Erythroblast (primary cell): Measurements from ENCODE around the gene AP4S1.
A peak's percentile ranks its signal among the peaks of the same experiment; 100 is the strongest.
"Not testable (repeated sequence)": the region's sequence is repeated elsewhere in the genome, so short reads cannot be mapped to it uniquely, and the experiment has no call there.

Experiments
- DNase-seq, 2 experiments: peaks; one replicate each; lab custom pipeline; 2025; lab: John Stamatoyannopoulos, UW
- GATA1 ChIP-seq: IDR thresholded peaks from 2 replicates; pipeline ENCODE4 v1.6.1; 2011; ENCODE audit warnings: low read depth, mild to moderate bottlenecking, control low read depth, low read length, moderate library complexity
- POLR2A ChIP-seq: IDR thresholded peaks from 2 replicates; pipeline ENCODE4 v1.6.1; 2011; ENCODE audit warnings: mild to moderate bottlenecking, low read length

The AP4S1 gene

GRCh38 chr14:30998100-30998706 lies 27.2 kb upstream of the AP4S1 start:
- TF ChIP-seq POLR2A (no peak), GATA1 (no peak)

GRCh38 chr14:30999038-30999773 lies 26.2 kb upstream of the AP4S1 start:
- no peak for DNase-seq

More at GRCh38 chr14:30998100-30998706, 27.2 kb upstream of the AP4S1 start:
- DNase-seq, result no peak

GRCh38 chr14:31000629-31001338 lies 24.7 kb upstream of the AP4S1 start:
- TF ChIP-seq POLR2A (no peak), GATA1 (no peak)
- DNase-seq, result no peak

More at GRCh38 chr14:30999038-30999773, 26.2 kb upstream of the AP4S1 start:
- TF ChIP-seq GATA1, result no peak
- no peak for TF ChIP-seq POLR2A

- TF ChIP-seq POLR2A, result no peak
- no peak for TF ChIP-seq GATA1
- no peak for DNase-seq
Observed at GRCh38 chr14:31001339-31001658, 24.1 kb upstream of the AP4S1 start.

GRCh38 chr14:31003284-31003683 lies 22.2 kb upstream of the AP4S1 start:
- peak in 1 of 2 experiments; percentile 11 for DNase-seq

GRCh38 chr14:31004007-31004406 lies 21.4 kb upstream of the AP4S1 start:
- not testable (repeated sequence) for DNase-seq

More at GRCh38 chr14:31003284-31003683, 22.2 kb upstream of the AP4S1 start:
- no peak for TF ChIP-seq GATA1
- no peak for TF ChIP-seq POLR2A

- TF ChIP-seq POLR2A, result no peak
- TF ChIP-seq GATA1, result no peak
- DNase-seq, result no peak
Observed at GRCh38 chr14:31006703-31007102, 18.7 kb upstream of the AP4S1 start.

- no peak for TF ChIP-seq GATA1
- TF ChIP-seq POLR2A, result no peak
- DNase-seq, result no peak
Observed at GRCh38 chr14:31009836-31010574, 15.4 kb upstream of the AP4S1 start.

GRCh38 chr14:31010935-31011334 lies 14.5 kb upstream of the AP4S1 start:
- no peak for DNase-seq
- no peak for TF ChIP-seq POLR2A
- no peak for TF ChIP-seq GATA1

GRCh38 chr14:31013841-31014240 lies 11.6 kb upstream of the AP4S1 start:
- TF ChIP-seq GATA1 (no peak), POLR2A (no peak)
- DNase-seq, result no peak

- DNase-seq, result no peak
- TF ChIP-seq POLR2A, result no peak
- TF ChIP-seq GATA1, result no peak
Observed at GRCh38 chr14:31018057-31018645, 7.3 kb upstream of the AP4S1 start.

GRCh38 chr14:31020834-31021575 lies 4.4 kb upstream of the AP4S1 start:
- no peak for TF ChIP-seq POLR2A
- TF ChIP-seq GATA1, result no peak
- no peak for DNase-seq

- DNase-seq, result no peak
Observed at GRCh38 chr14:31021576-31021949, 3.9 kb upstream of the AP4S1 start.

More at GRCh38 chr14:31021576-31021949, 3.9 kb upstream of the AP4S1 start:
- TF ChIP-seq POLR2A (no peak), GATA1 (no peak)
